Measurements from ENCODE around the gene JPH2.
A peak's percentile ranks its signal among the peaks of the same experiment; 100 is the strongest.
"Not testable (repeated sequence)": the region's sequence is repeated elsewhere in the genome, so short reads cannot be mapped to it uniquely, and the experiment has no call there.

Gene JPH2

DNA sequence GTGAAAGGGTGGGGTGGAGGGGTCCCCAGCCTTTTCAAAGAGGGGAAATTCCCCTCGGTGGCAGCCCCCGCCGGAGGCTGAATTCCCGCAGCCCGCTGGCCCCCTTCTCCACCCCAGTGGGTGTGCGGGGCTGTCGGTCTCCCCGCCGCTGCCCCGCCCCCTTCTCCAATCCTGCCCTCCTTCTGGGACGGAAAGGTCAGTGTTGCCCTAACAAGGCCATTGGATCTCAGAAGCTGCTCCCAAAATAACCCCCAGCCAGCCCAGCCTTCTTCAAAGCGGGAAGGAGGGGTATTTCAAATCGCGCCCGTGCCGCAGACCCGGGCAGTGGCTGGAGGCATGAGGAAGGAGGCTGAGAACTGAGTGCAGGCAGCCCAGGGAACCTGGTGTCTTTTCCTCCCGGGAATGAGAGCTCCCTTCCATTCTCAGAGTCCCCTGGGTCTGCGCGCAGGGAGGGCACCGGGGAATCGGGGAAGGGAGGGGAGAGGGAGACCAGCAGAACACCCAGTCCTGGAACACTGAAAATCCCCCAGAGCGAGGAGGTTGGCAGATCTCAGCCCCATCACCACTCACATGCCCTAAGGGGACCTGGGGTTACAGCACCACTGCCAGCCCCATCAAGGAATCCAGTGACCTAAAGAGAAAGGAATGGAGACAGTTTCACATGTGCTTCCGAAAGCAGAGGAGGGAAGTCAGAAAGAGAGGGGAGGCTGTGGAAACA, at the start of gene JPH2:
TSS of gene JPH2 (minus strand) at position 135 of the 718 bp plus-strand sequence. CDS start 483 bp downstream, outside the sequence.
- no peak for DNase-seq (ENCODE audit: low read depth in 2 of 2)

DNA sequence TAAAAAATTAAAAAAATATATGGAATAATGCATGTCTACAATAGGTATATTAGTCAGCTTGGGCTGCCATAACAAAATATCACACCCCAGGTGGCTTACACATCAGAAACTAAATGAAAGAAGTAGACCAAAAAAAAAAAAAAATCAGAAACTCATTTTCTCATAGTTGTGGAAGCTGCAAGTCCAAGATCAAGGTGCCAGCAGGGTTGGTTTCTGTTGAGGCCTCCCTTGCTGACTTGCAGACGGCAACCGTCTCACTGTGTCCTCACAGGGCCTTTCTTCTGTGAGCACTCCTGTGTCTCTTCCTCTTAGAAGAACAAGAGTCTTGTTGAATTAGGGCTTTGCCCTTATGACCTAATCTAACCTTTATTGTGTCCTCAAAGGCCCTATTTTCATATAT, 48.7 kb upstream of the JPH2 start:
- no peak for DNase-seq (ENCODE audit: low read depth in 2 of 2)

DNA sequence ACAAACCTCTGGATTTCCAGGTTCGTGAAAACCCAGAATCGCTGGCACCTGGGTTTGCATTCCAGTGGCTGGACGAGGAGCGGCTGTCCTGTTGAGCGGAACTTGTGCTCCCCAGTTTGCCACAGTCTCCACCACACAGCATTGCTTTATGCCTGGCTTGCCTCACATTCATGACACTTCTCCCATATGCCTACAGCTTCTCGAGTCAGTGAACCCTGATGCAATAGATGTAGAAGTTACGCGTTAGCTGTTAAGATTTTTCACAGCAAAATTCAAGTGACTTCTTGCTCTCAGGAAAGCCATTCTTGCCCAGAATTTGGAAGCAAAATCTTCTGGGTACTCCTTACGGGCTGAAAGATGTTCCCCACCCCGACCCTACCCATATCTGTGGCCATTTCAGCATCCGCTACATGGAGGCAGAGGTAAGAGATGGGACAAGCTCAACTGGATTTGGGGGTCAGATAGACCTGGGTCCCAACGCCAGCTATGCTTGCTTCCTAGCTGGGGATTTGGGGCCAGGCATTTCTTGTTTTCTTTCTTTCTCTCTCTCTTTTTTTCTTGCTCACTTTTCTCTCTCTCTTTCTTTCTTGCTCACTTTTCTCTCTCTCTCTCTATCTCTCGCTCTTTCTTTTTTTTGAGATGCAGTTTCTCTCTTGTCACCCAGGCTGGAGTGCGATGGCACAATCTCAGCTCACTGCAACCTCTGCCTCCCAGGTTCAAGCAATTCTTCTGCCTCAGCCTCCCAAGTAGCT, 47.8 kb upstream of the JPH2 start:
- no peak for DNase-seq (ENCODE audit: low read depth in 2 of 2)

DNA sequence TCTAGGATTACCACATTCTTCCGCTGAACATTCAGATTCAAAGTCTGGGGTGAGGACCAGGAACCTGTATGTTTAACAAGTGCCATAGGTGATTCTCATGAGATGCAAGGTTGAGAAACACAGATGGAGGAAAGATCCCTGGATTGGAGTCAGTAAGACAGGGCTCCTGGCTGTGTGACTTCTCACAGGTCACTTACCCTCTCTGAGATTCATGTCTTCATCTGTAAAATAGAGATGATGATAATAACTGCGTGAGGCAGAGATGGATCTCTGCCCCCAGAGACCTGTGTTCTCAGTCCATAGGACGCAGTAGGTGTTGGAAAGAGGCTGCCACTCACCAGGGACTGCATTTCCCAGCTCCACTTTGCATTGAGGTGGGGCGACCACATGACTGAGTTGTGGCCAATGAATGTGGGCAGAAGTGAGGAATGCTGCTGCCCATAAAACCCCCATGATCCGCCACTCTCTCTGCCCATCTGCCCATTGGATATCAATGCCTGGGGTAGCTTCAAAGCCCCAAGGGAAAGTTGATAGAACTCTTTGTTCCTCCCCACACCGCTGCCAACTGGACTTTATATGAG, 46.5 kb upstream of the JPH2 start:
- DNase-seq (ENCODE audit: low read depth in 2 of 2): no peak

DNA sequence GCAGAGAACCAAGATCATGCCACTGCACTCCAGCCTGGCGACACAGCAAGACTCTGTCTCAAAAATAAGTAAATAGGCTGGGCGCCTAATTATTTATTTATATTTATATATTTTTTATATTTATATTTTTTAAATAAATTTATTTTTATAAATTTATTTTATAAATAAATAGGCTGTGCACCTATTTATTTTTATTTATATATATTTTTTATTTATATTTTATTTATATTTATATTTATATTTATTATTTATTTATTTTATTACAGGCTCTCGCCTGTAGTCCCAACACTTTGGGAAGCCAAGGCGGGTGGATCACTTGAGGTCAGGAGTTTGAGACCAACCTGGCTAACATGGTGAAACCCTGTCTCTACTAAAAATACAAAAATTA, 45.5 kb upstream of the JPH2 start:
- not testable (repeated sequence) for DNase-seq (ENCODE audit: low read depth in 2 of 2)

DNA sequence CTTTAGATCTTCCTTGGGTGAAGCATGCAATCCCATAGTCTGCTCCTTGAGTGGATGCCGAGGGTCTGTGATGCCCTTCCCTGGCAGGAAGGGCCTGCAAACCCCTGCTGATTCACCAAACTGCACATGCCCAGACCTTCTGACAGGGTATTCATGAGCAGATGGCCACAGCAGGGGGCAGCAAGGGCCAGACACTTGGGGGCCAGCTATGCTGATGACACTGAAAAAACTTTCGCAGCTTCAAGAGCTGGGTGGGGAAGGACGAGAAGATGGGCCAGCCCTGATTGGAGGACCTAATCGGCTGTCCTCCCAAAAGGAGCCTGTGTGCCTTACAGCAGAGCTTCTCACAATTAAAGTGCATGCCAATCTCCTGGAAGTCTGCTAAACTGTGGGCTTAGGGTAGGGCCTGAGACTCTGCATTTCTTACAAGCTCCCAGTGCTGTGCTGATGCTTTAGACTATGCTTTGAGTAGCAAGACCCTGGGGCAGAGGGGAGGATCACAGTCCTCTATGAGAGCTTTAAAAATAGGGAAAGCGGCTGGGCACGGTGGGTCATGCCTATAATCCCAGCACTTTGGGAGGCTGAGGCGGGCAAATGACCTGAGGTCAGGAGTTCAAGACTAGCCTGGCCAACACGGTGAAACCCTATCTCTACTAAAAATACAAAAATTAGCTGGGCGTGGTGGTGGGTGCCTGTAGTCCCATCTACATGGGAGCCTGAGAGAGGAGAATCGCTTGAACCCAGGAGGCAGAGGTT, 44.9 kb upstream of the JPH2 start:
- DNase-seq (ENCODE audit: low read depth in 2 of 2): no peak

DNA sequence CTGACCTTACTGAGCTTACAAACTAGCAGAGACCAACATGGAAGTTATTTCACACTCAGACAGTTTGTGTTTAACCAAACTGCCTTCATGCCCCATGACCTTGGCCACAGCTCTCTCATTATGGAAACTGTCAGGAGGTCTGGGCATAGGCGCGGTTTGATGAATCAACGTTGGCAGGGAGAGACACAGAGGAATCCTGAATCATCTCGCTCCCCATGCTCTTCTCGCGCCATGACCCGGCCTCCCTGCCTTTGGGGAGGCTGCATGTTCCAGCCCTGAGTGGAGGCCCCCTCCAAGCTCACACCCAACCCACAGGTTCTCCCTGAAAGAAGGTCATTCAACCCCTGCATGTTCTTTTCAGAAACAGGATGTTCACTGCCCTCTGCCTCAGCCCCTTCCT, 44.2 kb upstream of the JPH2 start:
- DNase-seq (ENCODE audit: low read depth in 2 of 2): no peak

DNA sequence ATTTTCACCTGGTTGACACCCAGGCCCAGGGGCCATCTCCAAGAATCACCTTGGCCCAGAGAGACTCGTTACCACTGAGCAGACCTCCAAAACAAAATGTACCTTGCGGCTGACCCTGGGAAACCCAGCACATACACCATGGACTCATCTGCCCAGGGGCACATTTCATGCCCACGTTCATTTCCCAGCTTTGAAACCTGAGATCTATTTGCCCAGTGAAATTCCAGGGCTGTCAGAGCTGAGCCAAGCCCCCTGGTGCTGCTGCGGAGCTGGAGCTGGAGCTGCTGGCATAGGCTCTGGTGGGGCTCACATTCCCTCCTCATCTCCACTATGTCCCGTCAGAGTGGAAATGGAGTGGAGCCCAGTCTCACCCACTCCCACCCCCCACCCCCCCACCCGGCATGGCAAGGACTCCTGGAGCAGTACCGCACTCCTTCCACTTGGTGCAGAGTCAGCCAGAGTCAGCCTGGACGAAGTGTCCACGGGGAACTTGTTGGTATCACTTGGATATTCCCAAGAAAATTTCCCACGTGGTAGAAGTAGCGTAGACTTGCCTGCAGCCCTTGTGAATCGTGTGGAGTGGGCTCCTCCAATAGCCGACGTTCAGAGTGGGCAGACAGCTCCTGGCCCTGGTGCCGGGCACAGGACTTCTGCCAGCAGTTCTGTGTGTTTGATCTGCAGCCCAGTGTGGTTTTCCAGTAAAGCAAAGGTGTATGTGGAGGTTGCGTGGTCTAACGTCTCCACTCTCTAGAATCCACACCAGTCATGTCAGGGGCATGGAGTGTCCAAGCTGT, 41.7 kb upstream of the JPH2 start:
- DNase-seq (ENCODE audit: low read depth in 2 of 2): no peak

DNA sequence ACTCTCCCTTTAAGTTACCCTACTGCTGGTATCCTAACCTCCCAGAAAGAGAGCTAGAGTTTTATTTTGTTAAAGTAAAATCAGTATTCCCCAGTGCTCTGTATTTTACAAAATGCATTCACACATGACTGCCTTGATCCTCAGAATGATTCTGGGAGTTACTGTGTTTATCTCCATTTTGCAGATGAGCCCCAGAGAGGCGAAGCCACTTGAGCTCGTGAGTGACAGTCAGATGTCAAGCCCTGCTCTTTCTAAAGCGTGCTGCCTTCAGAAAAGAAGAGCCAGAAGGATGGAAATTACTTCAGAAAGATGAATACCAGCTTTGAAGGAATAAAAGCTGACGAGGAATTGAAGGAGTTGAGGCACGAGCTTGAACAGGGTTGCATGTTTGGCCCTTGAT, 37.6 kb upstream of the JPH2 start:
- no peak for DNase-seq (ENCODE audit: low read depth in 2 of 2)

DNA sequence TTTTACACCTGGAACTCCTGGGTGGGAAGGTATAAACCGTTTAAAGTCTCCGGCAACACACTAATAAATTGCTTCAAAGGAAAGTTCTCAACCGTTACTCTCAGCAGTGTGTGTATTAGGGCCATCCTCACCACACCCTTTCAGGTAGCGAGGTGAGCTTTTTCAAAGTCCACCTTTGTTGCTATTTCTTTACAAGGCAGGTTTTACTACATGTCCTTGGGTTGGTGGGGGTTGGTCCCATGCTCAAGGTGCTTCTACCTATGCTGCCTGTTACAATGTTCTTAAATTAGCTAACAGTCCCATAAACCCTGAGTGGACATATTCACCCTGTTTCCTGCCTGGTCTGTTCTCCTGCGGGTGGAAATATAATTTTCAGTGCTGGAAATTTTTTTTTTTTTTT, 36.7 kb upstream of the JPH2 start:
- DNase-seq (ENCODE audit: low read depth in 2 of 2): no peak

DNA sequence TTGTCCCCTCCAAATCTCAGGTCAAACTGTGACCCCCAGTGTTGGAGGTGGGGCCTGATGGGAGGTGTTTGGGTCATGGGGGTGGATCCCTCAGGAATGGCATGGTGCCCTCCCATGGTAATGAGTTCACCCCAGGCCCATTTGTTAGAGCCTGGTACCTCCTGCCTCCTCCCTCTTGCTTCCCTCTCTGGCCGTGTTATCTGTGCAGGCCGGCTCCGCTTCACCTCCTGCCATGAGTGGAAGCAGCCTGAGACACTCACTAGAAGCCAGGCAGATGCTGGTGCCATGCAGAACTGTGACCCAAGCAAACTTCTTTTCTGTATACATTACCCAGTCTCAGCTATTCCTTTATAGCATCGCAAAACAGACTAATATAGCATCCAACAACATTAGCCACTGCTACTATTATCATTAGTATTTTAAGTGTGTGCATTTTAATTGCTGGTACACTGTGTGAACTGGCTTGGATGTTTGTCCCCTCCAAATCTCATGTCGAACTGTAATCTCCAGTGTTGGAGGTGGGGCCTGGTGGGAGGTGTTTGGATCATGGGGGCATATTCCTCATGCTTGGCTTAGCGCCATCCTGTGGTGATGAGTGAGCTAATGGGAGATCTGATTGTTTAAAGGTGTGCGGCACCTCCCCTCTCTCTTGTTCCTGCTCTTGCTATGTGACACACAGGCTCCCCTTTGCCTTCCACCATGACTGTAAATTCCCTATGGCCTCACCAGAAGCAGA, 35.8 kb upstream of the JPH2 start:
- DNase-seq (ENCODE audit: low read depth in 2 of 2): no peak

DNA sequence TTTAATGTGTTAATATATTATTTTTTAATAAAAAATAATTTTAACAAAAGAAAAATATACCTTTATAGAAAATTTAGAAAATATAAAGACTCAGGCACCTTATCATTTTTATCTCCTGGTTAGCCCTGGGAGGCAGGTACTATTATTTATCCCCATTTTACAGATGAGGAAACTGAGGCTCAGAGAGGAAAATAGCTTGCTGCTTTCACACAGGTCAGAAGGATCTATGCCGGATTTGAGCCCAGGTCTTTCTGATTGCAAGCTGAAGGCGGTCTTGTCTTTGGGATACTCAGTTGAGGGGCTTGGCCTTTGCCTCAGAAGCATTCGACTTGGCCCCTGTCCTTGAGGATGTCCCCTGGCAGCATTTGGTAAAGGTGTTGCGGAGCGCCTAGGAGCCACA, 35.0 kb upstream of the JPH2 start:
- DNase-seq (ENCODE audit: low read depth in 2 of 2): no peak

DNA sequence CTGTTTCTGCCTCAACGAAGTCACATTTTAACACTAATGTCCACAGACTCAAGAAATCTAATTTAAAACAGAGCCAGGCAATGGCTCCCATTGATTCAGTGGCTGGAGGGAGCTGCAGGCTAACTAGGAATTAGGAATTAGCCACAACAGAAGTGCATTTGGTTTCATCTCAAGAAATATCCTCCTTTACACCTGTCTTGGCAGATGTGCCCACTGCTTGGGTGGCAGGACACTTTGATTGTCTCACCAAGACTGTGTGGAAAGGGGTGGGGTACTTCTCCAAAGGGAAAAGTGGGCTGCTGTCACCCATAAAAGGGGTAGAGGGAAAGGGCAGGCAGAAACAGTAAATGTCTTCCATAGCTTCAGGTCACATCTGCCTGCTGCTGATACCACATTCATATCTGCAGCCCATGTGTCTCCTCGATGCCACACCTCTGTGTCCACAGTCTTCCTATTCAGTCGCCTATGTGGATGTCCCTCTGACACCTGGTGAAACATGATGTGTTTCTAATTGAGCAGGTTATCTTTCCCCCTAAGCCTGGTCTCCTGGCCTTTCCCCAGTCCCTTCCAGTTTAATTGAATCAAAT, 34.5 kb upstream of the JPH2 start:
- DNase-seq (ENCODE audit: low read depth in 2 of 2): no peak

DNA sequence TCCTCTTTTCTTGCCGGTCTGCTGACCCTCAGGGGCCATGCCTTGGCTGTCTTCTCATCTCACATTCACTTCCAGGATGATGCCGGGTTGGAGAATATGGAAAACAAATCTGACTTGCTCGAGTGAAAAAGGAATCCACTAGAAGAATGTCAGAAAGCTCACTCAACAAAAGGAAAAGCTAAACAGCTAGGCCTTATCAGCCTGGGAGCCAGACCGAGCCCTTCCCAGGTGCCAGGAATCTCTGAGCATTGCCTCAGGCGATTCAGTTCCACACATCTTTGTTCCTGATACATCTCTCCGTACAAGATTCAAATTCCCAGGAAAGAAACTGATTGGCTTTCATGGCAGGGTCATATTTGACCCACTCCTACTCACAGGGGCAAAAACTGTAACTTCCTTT, 32.8 kb upstream of the JPH2 start:
- no peak for DNase-seq (ENCODE audit: low read depth in 2 of 2)

DNA sequence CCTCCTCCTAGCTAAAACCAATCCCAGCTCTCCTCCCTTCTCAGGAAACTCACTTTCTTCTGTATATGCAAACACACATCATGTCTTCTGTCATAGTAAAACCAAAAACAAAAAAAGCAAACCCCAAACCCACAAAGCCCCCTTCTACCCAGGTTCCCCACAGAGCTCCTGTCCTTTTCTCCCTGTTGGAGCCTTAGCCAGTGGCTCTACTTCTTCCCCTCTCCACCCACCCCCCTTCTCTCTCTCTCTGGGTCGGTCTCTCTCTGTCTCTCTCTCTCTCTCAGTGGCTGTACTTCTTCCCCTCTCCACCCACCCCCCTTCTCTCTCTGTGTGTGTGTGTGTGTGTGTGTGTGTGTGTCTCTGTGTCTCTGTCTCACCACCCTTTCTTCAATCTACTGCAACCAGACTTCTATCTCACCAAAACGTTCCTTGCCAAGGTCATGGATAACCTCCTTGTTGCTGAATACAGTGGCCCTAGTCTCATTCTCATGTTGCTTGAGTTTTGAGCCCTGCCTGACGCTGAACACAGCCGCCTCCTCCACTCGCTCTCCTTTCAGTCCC, 32.3 kb upstream of the JPH2 start:
- no peak for DNase-seq (ENCODE audit: low read depth in 2 of 2)

DNA sequence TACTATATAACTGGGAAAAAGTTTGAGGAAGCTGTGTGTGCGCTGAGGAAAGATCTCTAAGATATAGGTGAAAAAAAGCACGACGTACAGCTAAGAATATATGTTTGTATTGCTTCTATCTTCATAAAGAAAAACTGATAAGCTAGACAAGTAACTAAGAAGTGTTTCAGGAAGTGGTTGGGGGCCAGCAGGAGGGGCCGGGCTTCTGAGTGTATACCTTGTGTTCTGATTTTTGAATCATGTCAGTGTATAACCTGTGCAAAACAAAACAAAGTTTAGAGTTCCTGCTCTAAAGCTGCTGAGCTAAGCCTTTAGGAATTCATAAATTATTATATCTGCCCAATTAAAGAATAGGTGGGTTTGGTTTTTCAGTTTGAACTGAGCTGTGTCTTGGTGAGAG, 31.5 kb upstream of the JPH2 start:
- no peak for DNase-seq (ENCODE audit: low read depth in 2 of 2)

DNA sequence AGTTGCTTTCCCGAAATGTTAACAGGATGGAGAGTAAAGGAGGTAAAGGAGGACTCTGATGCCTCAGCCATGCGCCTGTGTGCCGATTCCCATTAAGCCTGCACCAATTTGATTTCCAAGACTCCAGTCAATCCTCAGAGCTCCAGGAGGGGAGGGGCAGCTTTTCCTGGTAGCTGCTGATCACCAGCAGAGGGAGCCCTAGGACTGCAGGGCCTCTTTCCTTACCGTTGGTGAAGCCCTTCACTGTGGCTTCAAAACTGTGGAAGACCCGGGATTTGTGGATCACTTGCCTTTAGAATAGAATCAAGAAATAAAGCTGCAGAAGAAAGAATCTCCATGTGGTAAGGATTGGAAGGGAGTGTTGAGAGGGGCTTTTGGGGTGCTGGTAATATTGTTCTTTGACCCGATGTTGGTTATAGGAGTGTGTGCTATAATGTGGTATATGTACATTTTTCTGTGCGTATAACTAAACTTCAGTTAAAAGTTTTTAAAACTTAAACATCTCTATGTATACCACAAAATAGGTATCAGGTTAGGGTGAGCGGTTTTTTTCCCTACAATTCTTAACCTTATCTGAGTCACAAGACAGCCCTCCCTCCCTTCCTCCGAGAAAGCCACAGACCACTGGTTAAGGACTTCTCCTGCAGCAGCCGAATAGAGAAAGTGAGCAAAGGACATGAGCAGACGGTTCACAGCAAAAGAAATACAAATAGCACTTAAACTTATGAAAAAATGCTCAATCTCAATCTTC, 30.5 kb upstream of the JPH2 start:
- DNase-seq (ENCODE audit: low read depth in 2 of 2): peak; percentile 8 to 18

DNA sequence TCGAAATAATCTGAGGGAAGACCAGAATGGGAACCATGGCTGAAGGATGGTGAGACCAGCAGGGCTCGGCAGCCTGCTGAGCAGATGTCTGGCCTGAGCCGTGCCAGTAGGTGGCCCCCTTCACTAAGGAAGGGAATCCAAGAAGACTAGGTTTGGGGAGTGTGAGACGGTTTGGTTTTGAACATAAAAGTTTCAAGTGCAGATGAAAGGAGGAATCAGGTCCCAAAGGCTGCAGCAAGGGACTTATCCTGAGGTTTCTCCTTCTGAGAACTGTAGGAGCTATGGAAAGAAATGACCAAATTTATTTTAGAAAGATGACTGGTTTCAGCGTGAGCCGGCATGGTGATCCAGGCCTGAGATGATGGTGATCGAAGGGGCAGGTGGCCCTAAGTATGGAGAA, 28.1 kb upstream of the JPH2 start:
- peak; percentile 17 to 20 for DNase-seq (ENCODE audit: low read depth in 2 of 2)

DNA sequence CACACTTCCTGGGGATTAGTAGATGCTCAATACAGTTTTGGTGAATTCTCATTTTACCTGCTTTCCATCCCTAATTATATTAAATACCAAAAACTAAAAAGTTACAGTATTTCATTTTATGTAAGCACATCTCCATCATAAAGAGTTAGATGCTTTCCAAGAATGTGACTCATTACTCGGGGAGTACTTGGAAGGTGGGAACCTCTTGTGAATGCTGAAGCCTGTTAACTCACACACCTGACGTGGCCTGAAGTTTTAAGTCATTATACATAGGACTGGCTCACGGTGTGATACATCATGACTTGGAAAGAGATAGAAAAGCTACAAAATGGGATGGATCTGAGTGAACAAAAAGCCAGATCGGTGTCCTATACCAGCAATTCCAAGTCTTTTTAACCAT, 25.8 kb upstream of the JPH2 start:
- DNase-seq (ENCODE audit: low read depth in 2 of 2): no peak

All from fibroblast of skin of left biceps (primary cell).